22Rv1 (cell line): Measurements from ENCODE around the gene TJAP1.

Experiments used
- ZFX ChIP-seq: fragments of 450-650 bp; IDR thresholded peaks from 2 replicates; pipeline ENCODE4 v1.6.1; 2017; ENCODE audit warnings: antibody characterized with exemption, borderline replicate concordance
- TF ChIP-seq, protein P1 (sequence below): fragments of 450-650 bp; IDR thresholded peaks from 2 replicates; pipeline ENCODE4 v1.5.1; 2017; ENCODE audit warnings: mild to moderate bottlenecking

DNA sequence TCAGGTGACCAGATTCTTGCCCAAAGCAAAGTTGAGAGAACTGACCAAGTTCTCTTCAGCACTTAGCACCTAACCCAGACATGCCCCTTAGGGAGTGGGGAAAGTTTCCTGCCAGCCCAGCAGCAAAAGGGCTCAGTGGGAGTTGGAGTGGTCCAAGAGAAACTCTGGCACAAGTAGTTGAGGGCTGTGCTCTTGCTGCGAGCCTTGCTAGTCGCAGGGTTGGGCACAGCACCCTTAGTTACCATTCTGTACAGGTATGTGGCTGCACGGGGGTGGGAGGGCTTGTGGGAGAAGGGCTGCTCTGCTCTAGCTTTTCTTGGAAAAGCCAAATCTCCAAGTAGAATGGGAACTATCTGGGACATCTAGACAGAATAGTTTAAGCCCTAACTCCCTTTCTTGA lies 45.9 kb downstream of the TJAP1 start:
- TF ChIP-seq, protein P1, sequence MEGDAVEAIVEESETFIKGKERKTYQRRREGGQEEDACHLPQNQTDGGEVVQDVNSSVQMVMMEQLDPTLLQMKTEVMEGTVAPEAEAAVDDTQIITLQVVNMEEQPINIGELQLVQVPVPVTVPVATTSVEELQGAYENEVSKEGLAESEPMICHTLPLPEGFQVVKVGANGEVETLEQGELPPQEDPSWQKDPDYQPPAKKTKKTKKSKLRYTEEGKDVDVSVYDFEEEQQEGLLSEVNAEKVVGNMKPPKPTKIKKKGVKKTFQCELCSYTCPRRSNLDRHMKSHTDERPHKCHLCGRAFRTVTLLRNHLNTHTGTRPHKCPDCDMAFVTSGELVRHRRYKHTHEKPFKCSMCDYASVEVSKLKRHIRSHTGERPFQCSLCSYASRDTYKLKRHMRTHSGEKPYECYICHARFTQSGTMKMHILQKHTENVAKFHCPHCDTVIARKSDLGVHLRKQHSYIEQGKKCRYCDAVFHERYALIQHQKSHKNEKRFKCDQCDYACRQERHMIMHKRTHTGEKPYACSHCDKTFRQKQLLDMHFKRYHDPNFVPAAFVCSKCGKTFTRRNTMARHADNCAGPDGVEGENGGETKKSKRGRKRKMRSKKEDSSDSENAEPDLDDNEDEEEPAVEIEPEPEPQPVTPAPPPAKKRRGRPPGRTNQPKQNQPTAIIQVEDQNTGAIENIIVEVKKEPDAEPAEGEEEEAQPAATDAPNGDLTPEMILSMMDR: no peak
- no peak for TF ChIP-seq ZFX
